Measurements from ENCODE around the gene ASB5.

- TF ChIP-seq JUND (IDR thresholded peaks at IDR 0.05), result no peak
- TF ChIP-seq CTCF (IDR thresholded peaks at IDR 0.05 in 2 of 3, conservative IDR thresholded peaks at IDR 0.05 in 1 of 3; ENCODE audit: borderline replicate concordance in 1 of 3, insufficient read depth in 1 of 3, low read depth in 2 of 3, low read length in 2 of 3), result no peak
- TF ChIP-seq EGR1 (IDR thresholded peaks at IDR 0.05; ENCODE audit: low read depth), result no peak
- no peak for TF ChIP-seq EZH2 (IDR thresholded peaks at IDR 0.05)
- no peak for TF ChIP-seq RAD21 (IDR thresholded peaks at IDR 0.05; ENCODE audit: low read depth)
- no peak for TF ChIP-seq POLR2A (IDR thresholded peaks at IDR 0.05; ENCODE audit: borderline replicate concordance, extremely low read depth, insufficient read depth, insufficient read length)
- no peak for TF ChIP-seq ZBTB33 (IDR thresholded peaks at IDR 0.05; ENCODE audit: extremely low read depth, insufficient replicate concordance, low read length)
- no peak for TF ChIP-seq EZH2phosphoT487 (IDR thresholded peaks at IDR 0.05; ENCODE audit: borderline replicate concordance)
- TF ChIP-seq SIN3A (IDR thresholded peaks at IDR 0.05; ENCODE audit: low read depth), result no peak
- TF ChIP-seq REST (IDR thresholded peaks at IDR 0.05; ENCODE audit: low read depth), result no peak
- TF ChIP-seq CBX3 (IDR thresholded peaks at IDR 0.05; ENCODE audit: low read depth), result no peak
- TF ChIP-seq YY1 (IDR thresholded peaks at IDR 0.05; ENCODE audit: extremely low read depth, insufficient replicate concordance, low read depth, low read length), result no peak
These were observed 39.4 kb upstream of the ASB5 start for GRCh38 chr4:176308441-176308840.
